Measurements from ENCODE around the gene PPP1R7. TPM values are rescaled to one million over a fixed set of nuclear protein-coding genes. Genes with fewer than 3 reads are reported as not detected.

The PPP1R7 gene
- total RNA-seq, 1 experiment from 2014 or later: 45.4 TPM

GRCh38 chr2:241232736-241233575 lies 82.7 kb downstream of the PPP1R7 start (continued):
- TF ChIP-seq ZBTB33 (IDR thresholded peaks at IDR 0.05; ENCODE audit: extremely low read depth, insufficient replicate concordance, low read length): no peak

Other genes with a start within 250 kb of the PPP1R7 start
- gene CROCC2, start 244.1 kb upstream of the PPP1R7 start, total RNA-seq (2021; ENCODE audit: unreplicated experiment): not detected
- gene SNED1, start 151.8 kb upstream of the PPP1R7 start, total RNA-seq (2021; ENCODE audit: unreplicated experiment): 9.6 TPM
- 25.5 TPM for gene MTERF4, start 48.2 kb upstream of the PPP1R7 start, total RNA-seq (2021; ENCODE audit: unreplicated experiment)
- gene PASK, start 995 bp upstream of the PPP1R7 start, total RNA-seq (2021; ENCODE audit: unreplicated experiment): 45.8 TPM
- 0.84 TPM for gene ANO7, start 38.2 kb downstream of the PPP1R7 start, total RNA-seq (2021; ENCODE audit: unreplicated experiment)
- 462 TPM for gene HDLBP, start 165.2 kb downstream of the PPP1R7 start, total RNA-seq (2021; ENCODE audit: unreplicated experiment)
- gene SEPTIN2, start 165.5 kb downstream of the PPP1R7 start, total RNA-seq (2021; ENCODE audit: unreplicated experiment): 317 TPM
- 49.3 TPM for gene FARP2, start 205.8 kb downstream of the PPP1R7 start, total RNA-seq (2021; ENCODE audit: unreplicated experiment)

Data from HCT116 (cell line).